OCI-LY3 (cell line): ENCODE measurements around the gene ZNF790.

Source experiments
- H2AFZ ChIP-seq: fragments of 200-600, 300-600 bp; shearing (Covaris generic); 2 replicates; pipeline ENCODE4 v1.6.0; 2014; ENCODE audit warnings: antibody characterized with exemption, low read depth, low read length
- H3K27ac ChIP-seq: fragments of 200-600, 300-600 bp; sonication (generic); 2 replicates; pipeline ENCODE4 v1.5.1; 2014; ENCODE audit warnings: mild to moderate bottlenecking, low read length, moderate library complexity, mixed read lengths
- H3K27me3 ChIP-seq: fragments of 200-600, 300-600 bp; sonication (generic); 2 replicates; pipeline ENCODE4 v1.6.1; 2014; ENCODE audit warnings: low read depth, low read length, mixed read lengths
- H3K36me3 ChIP-seq: fragments of 200-600, 300-600 bp; sonication (generic); replicated peaks from 2 replicates; pipeline ENCODE3; 2014; ENCODE audit warnings: low read depth, low read length, mixed read lengths
- H3K4me1 ChIP-seq: fragments of 300-600, 200-600 bp; sonication (generic); 2 replicates; pipeline ENCODE4 v1.6.1; 2014; ENCODE audit warnings: low read length, mixed read lengths
- H3K4me2 ChIP-seq: fragments of 200-600, 300-600 bp; sonication (generic); 2 replicates; pipeline ENCODE4 v1.6.1; 2014; ENCODE audit warnings: low read length, mixed read lengths
- H3K4me3 ChIP-seq: fragments of 300-600, 200-600 bp; sonication (generic); 2 replicates; pipeline ENCODE4 v1.5.1; 2014; ENCODE audit warnings: antibody characterized with exemption, mild to moderate bottlenecking, low read length, moderate library complexity
- H3K79me2 ChIP-seq: fragments of 300-600, 200-600 bp; shearing (Covaris generic); 2 replicates; pipeline ENCODE4 v1.6.1; 2014; ENCODE audit warnings: mild to moderate bottlenecking, low read length, mixed read lengths
- H3K9ac ChIP-seq: fragments of 300-600, 200-600 bp; shearing (Covaris generic); 2 replicates; pipeline ENCODE4 v1.6.0; 2014; ENCODE audit warnings: mild to moderate bottlenecking, low read length, moderate library complexity
- H3K9me3 ChIP-seq: fragments of 200-600, 300-600 bp; shearing (Covaris generic); 2 replicates; pipeline ENCODE4 v1.6.1; 2014; ENCODE audit warnings: low read length, mixed read lengths; ENCODE audit not compliant: insufficient read depth
- H4K20me1 ChIP-seq: fragments of 200-600, 300-600 bp; sonication (generic); 2 replicates; pipeline ENCODE4 v1.6.1; 2016; ENCODE audit warnings: low read length, mixed read lengths; ENCODE audit not compliant: insufficient read depth
- CTCF ChIP-seq: fragments of 200-600, 300-600 bp; sonication (generic); IDR thresholded peaks from 2 replicates; pipeline ENCODE4 v1.5.1; 2014; ENCODE audit warnings: antibody characterized with exemption, low read length, low read depth
- EZH2phosphoT487 ChIP-seq: fragments of 200-600 bp; shearing (Covaris generic); IDR thresholded peaks from 2 replicates; pipeline ENCODE4 v1.6.1; 2018; ENCODE audit warnings: antibody characterized with exemption, mixed run types, low read depth

The ZNF790 gene

GRCh38 chr19:36837906-36838783 lies at the start of gene ZNF790:
ZNF790 (minus strand) TSS chr19:36838387; CDS start chr19:36825619, 12,768 bp downstream.
- peaks cover 15% of the 10 kb centered on the region; the same call in 1 of the 2 replicates for H3K79me2 ChIP-seq
- H3K4me3 ChIP-seq: no peak within 1 kb of the TSS
- no peak within 1 kb of the TSS for H3K9ac ChIP-seq
- no peak within 1 kb of the TSS for H3K4me2 ChIP-seq
- peaks cover 70% of the 10 kb centered on the region for H3K36me3 ChIP-seq
- H3K27me3 ChIP-seq: no peaks in the 10 kb centered on the region
- no peak for TF ChIP-seq CTCF
- TF ChIP-seq EZH2phosphoT487: no peak
- no peaks in the 10 kb centered on the region for H4K20me1 ChIP-seq
- no peaks in the 10 kb centered on the region for H3K4me1 ChIP-seq
- no peak within 1 kb of the TSS for H3K27ac ChIP-seq
- no peaks in the 10 kb centered on the region for H3K9me3 ChIP-seq
- no peak within 1 kb of the TSS for H2AFZ ChIP-seq

GRCh38 chr19:36876993-36877938 lies 39.1 kb upstream of the ZNF790 start:
- Histone ChIP-seq H3K27ac (no peak overlapping the region), H2AFZ (no peak overlapping the region), H4K20me1 (no peaks in the 10 kb centered on the region), H3K4me3 (no peak overlapping the region), H3K9me3 (peaks cover 43% of the 10 kb centered on the region), H3K79me2 (no peaks in the 10 kb centered on the region), H3K4me1 (no peaks in the 10 kb centered on the region), H3K27me3 (no peaks in the 10 kb centered on the region), H3K4me2 (no peak overlapping the region), H3K36me3 (peaks cover 19% of the 10 kb centered on the region), H3K9ac (no peak overlapping the region)
- TF ChIP-seq CTCF: no peak
- TF ChIP-seq EZH2phosphoT487: no peak

- Histone ChIP-seq H3K9ac (no peak overlapping the region), H3K4me2 (no peak overlapping the region; the same call in 1 of the 2 replicates), H3K36me3 (peaks cover 18% of the 10 kb centered on the region), H3K9me3 (no peaks in the 10 kb centered on the region), H2AFZ (no peak overlapping the region), H3K4me1 (peaks cover 7% of the 10 kb centered on the region), H3K4me3 (peak overlapping the region; percentile 97; the same call in 1 of the 2 replicates), H3K27me3 (no peaks in the 10 kb centered on the region), H3K27ac (no peak overlapping the region), H4K20me1 (no peaks in the 10 kb centered on the region), H3K79me2 (peaks cover 28% of the 10 kb centered on the region)
- no peak for TF ChIP-seq CTCF
- no peak for TF ChIP-seq EZH2phosphoT487
Measured at GRCh38 chr19:36851898-36852297, 13.7 kb upstream of the ZNF790 start.
